A673 (cell line): ENCODE results near the gene USP15.

Experiments
- CTCF ChIP-seq: fragments of 300-800, 200-600 bp; sonication (generic); conservative IDR thresholded peaks from 2 replicates; pipeline ENCODE4 v1.5.1; 2017; ENCODE audit warnings: low read depth, mild to moderate bottlenecking, antibody characterized with exemption, low read length, moderate library complexity, mixed read lengths
- EZH2 ChIP-seq: fragments of 200-600 bp; sonication (generic); IDR thresholded peaks from 2 replicates; pipeline ENCODE4 v1.6.1; 2017; ENCODE audit warnings: borderline replicate concordance, low read depth, mild to moderate bottlenecking, mixed read lengths, antibody characterized with exemption, low read length; ENCODE audit not compliant: poor library complexity, severe bottlenecking

DNA sequence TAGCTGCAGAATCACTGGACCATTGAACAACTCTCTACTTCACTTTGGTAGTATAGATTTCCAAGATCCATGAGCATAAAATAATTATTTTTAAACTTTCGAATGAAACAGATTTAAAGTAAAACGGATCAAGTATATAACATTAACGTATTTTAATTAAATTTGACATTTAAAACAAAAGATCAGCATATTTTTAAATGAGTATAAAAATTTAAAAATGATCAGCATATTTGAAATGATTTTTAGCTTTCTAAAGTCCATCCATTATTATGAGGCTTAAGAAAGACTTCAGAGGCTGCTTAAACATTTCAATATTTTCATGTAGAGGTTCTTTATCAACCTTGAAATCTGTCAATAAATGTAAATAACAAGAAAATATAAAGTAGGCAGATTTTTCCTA is 5.2 kb upstream of the USP15 start:
- TF ChIP-seq EZH2 (no peak), CTCF (no peak)
